H9 (cell line): ENCODE data around the gene CCDC91. TPM values are rescaled to one million over a fixed set of nuclear protein-coding genes. Genes with fewer than 3 reads are reported as not detected.

Experiments
- DNase-seq: peaks from one replicate; pipeline ENCODE4 v3.0.0-alpha.2; 2017
- H2AFZ ChIP-seq: one replicate; pipeline ENCODE4 v1.6.1; 2013; ENCODE audit warnings: mild to moderate bottlenecking, low read length, control low read depth, moderate library complexity
- H2AK5ac ChIP-seq: 2 replicates; pipeline ENCODE4 v1.6.1; 2013; ENCODE audit warnings: low read length, control low read depth, mixed read lengths; ENCODE audit not compliant: insufficient read length
- H2BK120ac ChIP-seq: one replicate; pipeline ENCODE4 v1.6.1; 2013; ENCODE audit warnings: low read depth, mild to moderate bottlenecking, low read length, control low read depth, inconsistent platforms; ENCODE audit not compliant: poor library complexity, severe bottlenecking
- H2BK12ac ChIP-seq: 2 replicates; pipeline ENCODE4 v1.6.1; 2013; ENCODE audit warnings: low read length, control low read depth, mixed read lengths, low read depth; ENCODE audit not compliant: insufficient read length
- H2BK15ac ChIP-seq: 2 replicates; pipeline ENCODE4 v1.6.1; 2013; ENCODE audit warnings: low read depth, low read length, control low read depth
- H2BK20ac ChIP-seq: one replicate; pipeline ENCODE4 v1.6.1; 2013; ENCODE audit warnings: low read depth, mild to moderate bottlenecking, low read length, control low read depth, inconsistent platforms; ENCODE audit not compliant: poor library complexity, severe bottlenecking
- H2BK5ac ChIP-seq: 2 replicates; pipeline ENCODE4 v1.6.1; 2013; ENCODE audit warnings: low read length, control low read depth, mixed read lengths; ENCODE audit not compliant: insufficient read length
- H3K14ac ChIP-seq: 2 replicates; pipeline ENCODE4 v1.6.1; 2013; ENCODE audit warnings: low read length, control low read depth; ENCODE audit not compliant: insufficient read depth
- H3K18ac ChIP-seq: 2 replicates; pipeline ENCODE4 v1.6.1; 2013; ENCODE audit warnings: low read depth, mild to moderate bottlenecking, mixed read lengths, low read length, control low read depth; ENCODE audit not compliant: insufficient read length
- H3K23ac ChIP-seq: 2 replicates; pipeline ENCODE4 v1.6.1; 2013; ENCODE audit warnings: low read length, control low read depth, mixed read lengths, low read depth; ENCODE audit not compliant: insufficient read length
- H3K23me2 ChIP-seq: 2 replicates; pipeline ENCODE4 v1.6.1; 2013; ENCODE audit warnings: low read depth, mild to moderate bottlenecking, mixed read lengths, low read length, control low read depth; ENCODE audit not compliant: insufficient read length, poor library complexity, severe bottlenecking
- H3K27ac ChIP-seq: 2 replicates; pipeline ENCODE4 v1.5.1; 2013; ENCODE audit warnings: low read length, control low read depth, mixed read lengths, low read depth; ENCODE audit not compliant: insufficient read length
- H3K27me3 ChIP-seq: 2 replicates; pipeline ENCODE4 v1.6.1; 2013; ENCODE audit warnings: low read length, control low read depth, inconsistent platforms; ENCODE audit not compliant: insufficient read depth
- H3K4ac ChIP-seq: 2 replicates; pipeline ENCODE4 v1.6.1; 2013; ENCODE audit warnings: low read depth, mild to moderate bottlenecking, control low read depth, inconsistent platforms, low read length, moderate library complexity
- H3K4me1 ChIP-seq: 2 replicates; pipeline ENCODE4 v1.6.1; 2013; ENCODE audit warnings: low read length, control low read depth, inconsistent platforms; ENCODE audit not compliant: insufficient read depth
- H3K4me2 ChIP-seq: 2 replicates; pipeline ENCODE4 v1.6.1; 2013; ENCODE audit warnings: low read length, control low read depth, mixed read lengths; ENCODE audit not compliant: insufficient read length, insufficient read depth
- H3K56ac ChIP-seq: 2 replicates; pipeline ENCODE4 v1.6.1; 2013; ENCODE audit warnings: low read depth, mild to moderate bottlenecking, mixed read lengths, low read length, control low read depth; ENCODE audit not compliant: insufficient read length
- H3K79me1 ChIP-seq: 2 replicates; pipeline ENCODE4 v1.6.1; 2013; ENCODE audit warnings: low read depth, mild to moderate bottlenecking, moderate library complexity, low read length, control low read depth, inconsistent platforms; ENCODE audit not compliant: insufficient read depth, poor library complexity, severe bottlenecking
- H3K79me2 ChIP-seq: 2 replicates; pipeline ENCODE4 v1.6.1; 2013; ENCODE audit warnings: low read length, control low read depth, inconsistent platforms; ENCODE audit not compliant: insufficient read depth
- H3K9ac ChIP-seq: 2 replicates; pipeline ENCODE4 v1.6.1; 2013; ENCODE audit warnings: low read length, control low read depth, mixed read lengths; ENCODE audit not compliant: insufficient read length; ENCODE audit errors: extremely low read depth
- H3K9me3 ChIP-seq: one replicate; pipeline ENCODE4 v1.6.1; 2013; ENCODE audit warnings: low read depth, low read length, inconsistent platforms; ENCODE audit not compliant: control insufficient read depth
- H3T11ph ChIP-seq: one replicate; pipeline ENCODE4 v1.6.1; 2013; ENCODE audit warnings: mild to moderate bottlenecking, low read length, control low read depth, inconsistent platforms
- H4K20me1 ChIP-seq: one replicate; pipeline ENCODE4 v1.6.1; 2013; ENCODE audit not compliant: control insufficient read depth, insufficient read length, insufficient read depth
- H4K5ac ChIP-seq: 2 replicates; pipeline ENCODE4 v1.6.1; 2013; ENCODE audit warnings: low read depth, mild to moderate bottlenecking, mixed read lengths, low read length, control low read depth; ENCODE audit not compliant: insufficient read length
- H4K8ac ChIP-seq: replicated peaks from 2 replicates; pipeline ENCODE4 v1.6.1; 2013; ENCODE audit warnings: low read length, control low read depth, mixed read lengths, low read depth; ENCODE audit not compliant: insufficient read length
- H4K91ac ChIP-seq: 2 replicates; pipeline ENCODE4 v1.6.1; 2013; ENCODE audit warnings: low read depth, mild to moderate bottlenecking, moderate library complexity, mixed read lengths, low read length, control low read depth; ENCODE audit not compliant: insufficient read length
- H3K27ac Mint-ChIP-seq, 3 experiments: 2 replicates in 2 of 3; 3 replicates in 1 of 3; pipeline ENCODE4 v1.8.0; 2020 to 2021; ENCODE audit warnings: mixed read lengths in 3 of 3, mild to moderate bottlenecking in 1 of 3, moderate library complexity in 1 of 3
- H3K27me3 Mint-ChIP-seq: 2 replicates; pipeline ENCODE4 v1.8.0; 2021; ENCODE audit warnings: low read depth, mild to moderate bottlenecking, moderate library complexity, mixed read lengths
- H3K36me3 Mint-ChIP-seq, 3 experiments: 2 replicates in 2 of 3; 3 replicates in 1 of 3; pipeline ENCODE4 v1.8.0; 2020 to 2021; ENCODE audit warnings: low read depth in 3 of 3, mixed read lengths in 3 of 3; ENCODE audit not compliant: insufficient read depth in 1 of 3
- H3K4me1 Mint-ChIP-seq, 2 experiments: 2 replicates each; pipeline ENCODE4 v1.8.0; 2020; ENCODE audit warnings: mixed read lengths in 2 of 2
- H3K4me3 Mint-ChIP-seq, 2 experiments: 2 replicates in 1 of 2; 3 replicates in 1 of 2; pipeline ENCODE4 v1.8.0; 2020 to 2021; ENCODE audit warnings: mild to moderate bottlenecking in 2 of 2, mixed read lengths in 2 of 2, moderate library complexity in 1 of 2
- H3K9me3 Mint-ChIP-seq, 2 experiments: 2 replicates in 1 of 2; 3 replicates in 1 of 2; pipeline ENCODE4 v1.8.0; 2020; ENCODE audit warnings: mild to moderate bottlenecking in 2 of 2, mixed read lengths in 2 of 2, moderate library complexity in 1 of 2
- CTCF ChIP-seq: fragments of 200-600 bp; sonication (generic); conservative IDR thresholded peaks from 3 replicates; pipeline ENCODE4 v1.8.0; 2021; ENCODE audit warnings: antibody characterized with exemption, mild to moderate bottlenecking
- WGBS: extraction: QIAGEN DNeasy Blood & Tissue Kit; methylation state at CpG from one replicate; pipeline ENCODE4 v1.1.7; 2013; ENCODE audit warnings: missing lambda C conversion rate, low lambda C conversion rate, mixed read lengths; ENCODE audit not compliant: insufficient read length; ENCODE audit errors: extremely low coverage; 5-methylcytosine and 5-hydroxymethylcytosine counted together
- total RNA-seq: library from RNA; stranded (reverse); gene quantifications from 2 replicates; pipeline ENCODE4 v1.2.1, GENCODE V29; 2021

The CCDC91 gene
- total RNA-seq, 1 experiment from 2014 or later = 22.7 TPM

GRCh38 chr12:28164644-28165275 lies 25.5 kb upstream of the CCDC91 start:
- no peak overlapping the region for H4K5ac ChIP-seq
- H3K23ac ChIP-seq = no peak overlapping the region
- Mint-ChIP-seq H3K9me3 (no peaks in the 10 kb centered on the region), H3K4me3 (no peak overlapping the region), H3K36me3 (no peaks in the 10 kb centered on the region), H3K27ac (no peak overlapping the region), H3K4me1 (peaks cover 0 to 2% of the 10 kb centered on the region in 2 experiments; a peak in 1 of 4 replicates), H3K27me3 (no peaks in the 10 kb centered on the region)
- no peak for DNase-seq
- no peak overlapping the region for H3T11ph ChIP-seq
- no peak overlapping the region for H3K14ac ChIP-seq
- no peaks in the 10 kb centered on the region for H3K23me2 ChIP-seq
- H3K18ac ChIP-seq = no peak overlapping the region
- no peak overlapping the region for H4K8ac ChIP-seq
- H4K91ac ChIP-seq = no peak overlapping the region
- no peak overlapping the region for H2AFZ ChIP-seq
- TF ChIP-seq CTCF = no peak
- H2AK5ac ChIP-seq = no peak overlapping the region
- H3K27me3 ChIP-seq = no peaks in the 10 kb centered on the region
- H3K4me2 ChIP-seq = no peak overlapping the region
- no peak overlapping the region for H2BK12ac ChIP-seq
- H3K27ac ChIP-seq = no peak overlapping the region
- no peak overlapping the region for H2BK120ac ChIP-seq
- no peaks in the 10 kb centered on the region for H3K79me2 ChIP-seq
- no peak overlapping the region for H3K9ac ChIP-seq
- H3K9me3 ChIP-seq = no peaks in the 10 kb centered on the region
- H2BK5ac ChIP-seq = no peak overlapping the region
- no peak overlapping the region for H3K56ac ChIP-seq
- H3K4me1 ChIP-seq = no peaks in the 10 kb centered on the region
- no peaks in the 10 kb centered on the region for H3K79me1 ChIP-seq
- H3K4ac ChIP-seq = no peak overlapping the region
- no CpG with 5 or more reads among the region's 2 CpGs for WGBS
- H4K20me1 ChIP-seq = no peaks in the 10 kb centered on the region
- H2BK15ac ChIP-seq = no peak overlapping the region
- H2BK20ac ChIP-seq = no peak overlapping the region
